HCT116 (cell line): ENCODE measurements around the gene NFKB1.

Experiments
- CEBPB ChIP-seq: IDR thresholded peaks from 2 replicates; pipeline ENCODE4 v1.6.1; 2012; ENCODE audit warnings: low read depth
- EZH2 ChIP-seq: fragments of 200-600 bp; sonication (generic); IDR thresholded peaks from 2 replicates; pipeline ENCODE4 v1.6.1; 2017; ENCODE audit warnings: antibody characterized with exemption, mixed run types
- JUND ChIP-seq: IDR thresholded peaks from 2 replicates; pipeline ENCODE4 v1.6.1; 2012
- POLR2A ChIP-seq: IDR thresholded peaks from 2 replicates; pipeline ENCODE4 v1.7.0; 2011; ENCODE audit warnings: borderline replicate concordance; ENCODE audit not compliant: insufficient read depth, insufficient read length; ENCODE audit errors: extremely low read depth
- POLR2AphosphoS5 ChIP-seq: IDR thresholded peaks from 2 replicates; pipeline ENCODE4 v1.6.1; 2011; ENCODE audit warnings: mild to moderate bottlenecking, low read depth, low read length, moderate library complexity
- TF ChIP-seq, protein P1 (sequence below), 3 experiments: fragments of 200-600 bp in 1 of 3; sonication (generic) in 1 of 3; IDR thresholded peaks in 2 of 3; conservative IDR thresholded peaks in 1 of 3; 2 replicates each; pipeline ENCODE4 v1.5.1; 2012 to 2017; ENCODE audit warnings: low read depth in 2 of 3, low read length in 2 of 3, antibody characterized with exemption in 1 of 3, borderline replicate concordance in 1 of 3, control low read depth in 1 of 3, mild to moderate bottlenecking in 1 of 3, mixed read lengths in 1 of 3, mixed run types in 1 of 3, moderate library complexity in 1 of 3; ENCODE audit not compliant: insufficient read depth in 1 of 3

DNA sequence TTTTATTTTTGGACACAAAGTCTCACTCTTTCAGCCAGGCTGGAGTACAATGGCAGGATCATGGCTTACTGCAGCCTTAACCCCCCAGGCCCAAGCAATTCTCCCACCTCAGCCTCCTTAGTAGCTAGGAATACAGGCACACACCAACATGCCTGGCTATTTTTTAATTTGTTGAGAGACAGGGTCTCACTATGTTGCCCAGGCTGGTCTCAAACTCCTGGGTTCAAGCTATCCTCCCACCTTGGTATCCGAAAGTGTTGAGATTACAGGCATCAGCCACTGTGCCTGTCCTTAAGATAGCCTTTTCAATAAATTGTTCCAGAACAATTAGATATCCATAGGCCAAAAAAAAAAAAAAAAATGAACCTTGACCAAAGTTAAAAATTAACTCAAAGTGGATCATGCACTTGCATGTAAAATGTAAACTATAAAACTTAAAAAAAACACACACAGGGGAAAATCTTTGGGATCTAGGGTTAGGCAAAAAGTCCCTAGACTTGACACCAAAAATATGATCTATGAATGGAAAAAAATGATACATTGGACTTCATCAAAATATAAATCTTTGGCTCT is 28.6 kb upstream of the NFKB1 start:
- TF ChIP-seq, protein P1, sequence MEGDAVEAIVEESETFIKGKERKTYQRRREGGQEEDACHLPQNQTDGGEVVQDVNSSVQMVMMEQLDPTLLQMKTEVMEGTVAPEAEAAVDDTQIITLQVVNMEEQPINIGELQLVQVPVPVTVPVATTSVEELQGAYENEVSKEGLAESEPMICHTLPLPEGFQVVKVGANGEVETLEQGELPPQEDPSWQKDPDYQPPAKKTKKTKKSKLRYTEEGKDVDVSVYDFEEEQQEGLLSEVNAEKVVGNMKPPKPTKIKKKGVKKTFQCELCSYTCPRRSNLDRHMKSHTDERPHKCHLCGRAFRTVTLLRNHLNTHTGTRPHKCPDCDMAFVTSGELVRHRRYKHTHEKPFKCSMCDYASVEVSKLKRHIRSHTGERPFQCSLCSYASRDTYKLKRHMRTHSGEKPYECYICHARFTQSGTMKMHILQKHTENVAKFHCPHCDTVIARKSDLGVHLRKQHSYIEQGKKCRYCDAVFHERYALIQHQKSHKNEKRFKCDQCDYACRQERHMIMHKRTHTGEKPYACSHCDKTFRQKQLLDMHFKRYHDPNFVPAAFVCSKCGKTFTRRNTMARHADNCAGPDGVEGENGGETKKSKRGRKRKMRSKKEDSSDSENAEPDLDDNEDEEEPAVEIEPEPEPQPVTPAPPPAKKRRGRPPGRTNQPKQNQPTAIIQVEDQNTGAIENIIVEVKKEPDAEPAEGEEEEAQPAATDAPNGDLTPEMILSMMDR (IDR thresholded peaks at IDR 0.05 in 2 of 3, conservative IDR thresholded peaks at IDR 0.05 in 1 of 3; ENCODE audit: borderline replicate concordance in 1 of 3, insufficient read depth in 1 of 3, low read depth in 2 of 3, low read length in 2 of 3), result no peak
- TF ChIP-seq JUND, result no peak
- TF ChIP-seq POLR2AphosphoS5, result no peak
- no peak for TF ChIP-seq EZH2
- TF ChIP-seq POLR2A, result no peak
- no peak for TF ChIP-seq CEBPB
